IMR-90 (cell line): ENCODE results near the gene POGK.

Source experiments
- BHLHE40 ChIP-seq: fragments of 150-350 bp; IDR thresholded peaks from 2 replicates; pipeline ENCODE4 v1.6.1; 2016; ENCODE audit warnings: mild to moderate bottlenecking, low read depth, low read length
- CEBPB ChIP-seq: IDR thresholded peaks from 2 replicates; pipeline ENCODE4 v1.6.1; 2012; ENCODE audit warnings: low read depth, low read length, improper control_type of control experiment
- FOS ChIP-seq: fragments of 150-350 bp; IDR thresholded peaks from 2 replicates; pipeline ENCODE4 v1.6.1; 2016; ENCODE audit warnings: low read depth, low read length
- MAFK ChIP-seq: IDR thresholded peaks from 2 replicates; pipeline ENCODE4 v1.6.1; 2012; ENCODE audit warnings: low read depth, low read length, improper control_type of control experiment
- MAZ ChIP-seq: IDR thresholded peaks from 2 replicates; pipeline ENCODE4 v1.6.1; 2012; ENCODE audit warnings: low read depth, mild to moderate bottlenecking, low read length, improper control_type of control experiment, moderate library complexity, borderline replicate concordance
- MXI1 ChIP-seq: IDR thresholded peaks from 2 replicates; pipeline ENCODE4 v1.6.1; 2012; ENCODE audit warnings: low read depth, mild to moderate bottlenecking, low read length, moderate library complexity, borderline replicate concordance
- POLR2A ChIP-seq: IDR thresholded peaks from 2 replicates; pipeline ENCODE4 v1.6.1; 2012; ENCODE audit warnings: mild to moderate bottlenecking, low read depth, low read length
- RAD21 ChIP-seq: IDR thresholded peaks from 2 replicates; pipeline ENCODE4 v1.6.1; 2012; ENCODE audit warnings: low read length, improper control_type of control experiment
- RFX5 ChIP-seq: IDR thresholded peaks from 2 replicates; pipeline ENCODE4 v1.8.0; 2012; ENCODE audit warnings: low read depth, mild to moderate bottlenecking, low read length, moderate library complexity
- SMC3 ChIP-seq: fragments of 150-350 bp; IDR thresholded peaks from 2 replicates; pipeline ENCODE4 v1.6.1; 2016; ENCODE audit warnings: low read depth, mild to moderate bottlenecking, antibody characterized with exemption, low read length, moderate library complexity
- USF2 ChIP-seq: fragments of 150-350 bp; IDR thresholded peaks from 2 replicates; pipeline ENCODE4 v1.6.1; 2017; ENCODE audit warnings: mild to moderate bottlenecking, antibody characterized with exemption, low read length, low read depth
- TF ChIP-seq, protein P1 (sequence below): conservative IDR thresholded peaks from 2 replicates; pipeline ENCODE4 v1.5.1; 2012; ENCODE audit warnings: mild to moderate bottlenecking, low read depth, low read length, improper control_type of control experiment

DNA sequence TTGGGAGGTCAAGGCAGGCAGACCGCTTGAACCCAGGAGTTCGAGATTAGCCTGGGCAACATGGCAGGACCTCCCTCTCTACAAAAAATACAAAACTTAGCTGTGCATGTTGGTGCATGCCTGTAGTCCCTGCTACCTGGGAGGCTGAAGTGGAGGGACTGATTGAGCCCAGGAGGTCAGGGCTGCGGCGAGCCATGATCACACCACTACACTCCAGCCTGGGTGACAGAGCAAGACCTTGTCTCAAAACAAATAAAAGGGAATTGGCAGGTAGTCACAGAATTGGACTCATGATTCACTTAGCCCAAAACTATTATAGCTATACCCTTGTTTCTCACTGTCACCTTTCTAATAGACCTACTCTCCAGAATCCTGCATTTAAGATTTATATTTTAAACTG is 31.3 kb downstream of the POGK start:
- TF ChIP-seq POLR2A (no peak), RAD21 (no peak), RFX5 (no peak), USF2 (no peak), SMC3 (no peak), CEBPB (no peak), FOS (no peak), BHLHE40 (no peak), MXI1 (no peak), MAZ (no peak), MAFK (no peak)
- TF ChIP-seq, protein P1, sequence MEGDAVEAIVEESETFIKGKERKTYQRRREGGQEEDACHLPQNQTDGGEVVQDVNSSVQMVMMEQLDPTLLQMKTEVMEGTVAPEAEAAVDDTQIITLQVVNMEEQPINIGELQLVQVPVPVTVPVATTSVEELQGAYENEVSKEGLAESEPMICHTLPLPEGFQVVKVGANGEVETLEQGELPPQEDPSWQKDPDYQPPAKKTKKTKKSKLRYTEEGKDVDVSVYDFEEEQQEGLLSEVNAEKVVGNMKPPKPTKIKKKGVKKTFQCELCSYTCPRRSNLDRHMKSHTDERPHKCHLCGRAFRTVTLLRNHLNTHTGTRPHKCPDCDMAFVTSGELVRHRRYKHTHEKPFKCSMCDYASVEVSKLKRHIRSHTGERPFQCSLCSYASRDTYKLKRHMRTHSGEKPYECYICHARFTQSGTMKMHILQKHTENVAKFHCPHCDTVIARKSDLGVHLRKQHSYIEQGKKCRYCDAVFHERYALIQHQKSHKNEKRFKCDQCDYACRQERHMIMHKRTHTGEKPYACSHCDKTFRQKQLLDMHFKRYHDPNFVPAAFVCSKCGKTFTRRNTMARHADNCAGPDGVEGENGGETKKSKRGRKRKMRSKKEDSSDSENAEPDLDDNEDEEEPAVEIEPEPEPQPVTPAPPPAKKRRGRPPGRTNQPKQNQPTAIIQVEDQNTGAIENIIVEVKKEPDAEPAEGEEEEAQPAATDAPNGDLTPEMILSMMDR: no peak
